Chondrocyte (in vitro differentiated cells): Measurements from ENCODE around the gene USH1G. TPM values are rescaled to one million over a fixed set of nuclear protein-coding genes. Genes with fewer than 3 reads are reported as not detected.
"Not testable (repeated sequence)": the region's sequence is repeated elsewhere in the genome, so short reads cannot be mapped to it uniquely, and the experiment has no call there.

Source experiments
- DNase-seq: peaks from one replicate; pipeline ENCODE4 v3.0.0; 2021; ENCODE audit warnings: mixed read lengths, low spot score
- H3K27ac Mint-ChIP-seq: one replicate; pipeline ENCODE4 v1.8.0; 2021; ENCODE audit warnings: mild to moderate bottlenecking, moderate library complexity, mixed read lengths; ENCODE audit not compliant: unreplicated experiment
- H3K27me3 Mint-ChIP-seq: 2 replicates; pipeline ENCODE4 v1.8.0; 2021; ENCODE audit warnings: low read depth, mixed read lengths
- H3K36me3 Mint-ChIP-seq: 2 replicates; pipeline ENCODE4 v1.8.0; 2021; ENCODE audit warnings: low read depth, mixed read lengths
- H3K4me1 Mint-ChIP-seq: 2 replicates; pipeline ENCODE4 v1.8.0; 2021; ENCODE audit warnings: low read depth, mild to moderate bottlenecking, mixed read lengths
- H3K4me3 Mint-ChIP-seq: one replicate; pipeline ENCODE4 v1.8.0; 2021; ENCODE audit warnings: mild to moderate bottlenecking, moderate library complexity, mixed read lengths; ENCODE audit not compliant: unreplicated experiment
- H3K9me3 Mint-ChIP-seq: 2 replicates; pipeline ENCODE4 v1.8.0; 2021; ENCODE audit warnings: low read depth, mixed read lengths
- CTCF ChIP-seq: fragments of 200-600 bp; sonication (generic); IDR thresholded peaks from 2 replicates; pipeline ENCODE4 v1.5.0; 2021; ENCODE audit warnings: antibody characterized with exemption, mild to moderate bottlenecking, moderate library complexity
- total RNA-seq: library from RNA; stranded (reverse); gene quantifications from 3 replicates; pipeline ENCODE4 v1.2.1, GENCODE V29; 2021

Gene USH1G
- total RNA-seq, 1 donor from 2014 or later: not detected

- Mint-ChIP-seq H3K27me3 (peaks cover 18% of the 10 kb centered on the region), H3K27ac (no peak overlapping the region), H3K4me1 (no peaks in the 10 kb centered on the region), H3K4me3 (no peak overlapping the region), H3K9me3 (no peaks in the 10 kb centered on the region), H3K36me3 (no peaks in the 10 kb centered on the region)
- TF ChIP-seq CTCF: no peak
- DNase-seq: no peak
Measured at GRCh38 chr17:74916851-74917199, 6.2 kb downstream of the USH1G start.

GRCh38 chr17:74916136-74916850 lies 6.8 kb downstream of the USH1G start:
- TF ChIP-seq CTCF: no peak
- no peak overlapping the region for H3K27ac Mint-ChIP-seq
- H3K9me3 Mint-ChIP-seq: no peaks in the 10 kb centered on the region
- H3K4me3 Mint-ChIP-seq: no peak overlapping the region
- H3K4me1 Mint-ChIP-seq: no peaks in the 10 kb centered on the region
- DNase-seq: no peak
- no peaks in the 10 kb centered on the region for H3K36me3 Mint-ChIP-seq
- peaks cover 18% of the 10 kb centered on the region for H3K27me3 Mint-ChIP-seq

GRCh38 chr17:74911423-74911822 lies 11.6 kb downstream of the USH1G start:
- not testable (repeated sequence) for H3K27ac Mint-ChIP-seq, H3K36me3 Mint-ChIP-seq, DNase-seq, H3K4me1 Mint-ChIP-seq, H3K4me3 Mint-ChIP-seq, H3K9me3 Mint-ChIP-seq
- H3K27me3 Mint-ChIP-seq: peaks cover 31% of the 10 kb centered on the region

- H3K36me3 Mint-ChIP-seq, H3K4me1 Mint-ChIP-seq, H3K27ac Mint-ChIP-seq, DNase-seq, H3K9me3 Mint-ChIP-seq, H3K4me3 Mint-ChIP-seq: not testable (repeated sequence)
- peaks cover 36% of the 10 kb centered on the region for H3K27me3 Mint-ChIP-seq
Measured at GRCh38 chr17:74909097-74909496, 14.0 kb downstream of the USH1G start.

- no peak for DNase-seq
- TF ChIP-seq CTCF: no peak
- no peaks in the 10 kb centered on the region for H3K36me3 Mint-ChIP-seq
- peaks cover 39% of the 10 kb centered on the region for H3K27me3 Mint-ChIP-seq
- no peaks in the 10 kb centered on the region for H3K4me1 Mint-ChIP-seq
- H3K27ac Mint-ChIP-seq: no peak overlapping the region
- H3K9me3 Mint-ChIP-seq: no peaks in the 10 kb centered on the region
- H3K4me3 Mint-ChIP-seq: no peak overlapping the region
Measured at GRCh38 chr17:74907012-74907411, 16.0 kb downstream of the USH1G start.

- peaks cover 42% of the 10 kb centered on the region for H3K27me3 Mint-ChIP-seq
- not testable (repeated sequence) for H3K27ac Mint-ChIP-seq
Measured at GRCh38 chr17:74906214-74906793, 16.8 kb downstream of the USH1G start.

More at GRCh38 chr17:74906214-74906793, 16.8 kb downstream of the USH1G start:
- H3K36me3 Mint-ChIP-seq, H3K4me3 Mint-ChIP-seq, DNase-seq, H3K4me1 Mint-ChIP-seq, H3K9me3 Mint-ChIP-seq: not testable (repeated sequence)
